Measurements from ENCODE around the gene CRNN.

Gene CRNN

DNA sequence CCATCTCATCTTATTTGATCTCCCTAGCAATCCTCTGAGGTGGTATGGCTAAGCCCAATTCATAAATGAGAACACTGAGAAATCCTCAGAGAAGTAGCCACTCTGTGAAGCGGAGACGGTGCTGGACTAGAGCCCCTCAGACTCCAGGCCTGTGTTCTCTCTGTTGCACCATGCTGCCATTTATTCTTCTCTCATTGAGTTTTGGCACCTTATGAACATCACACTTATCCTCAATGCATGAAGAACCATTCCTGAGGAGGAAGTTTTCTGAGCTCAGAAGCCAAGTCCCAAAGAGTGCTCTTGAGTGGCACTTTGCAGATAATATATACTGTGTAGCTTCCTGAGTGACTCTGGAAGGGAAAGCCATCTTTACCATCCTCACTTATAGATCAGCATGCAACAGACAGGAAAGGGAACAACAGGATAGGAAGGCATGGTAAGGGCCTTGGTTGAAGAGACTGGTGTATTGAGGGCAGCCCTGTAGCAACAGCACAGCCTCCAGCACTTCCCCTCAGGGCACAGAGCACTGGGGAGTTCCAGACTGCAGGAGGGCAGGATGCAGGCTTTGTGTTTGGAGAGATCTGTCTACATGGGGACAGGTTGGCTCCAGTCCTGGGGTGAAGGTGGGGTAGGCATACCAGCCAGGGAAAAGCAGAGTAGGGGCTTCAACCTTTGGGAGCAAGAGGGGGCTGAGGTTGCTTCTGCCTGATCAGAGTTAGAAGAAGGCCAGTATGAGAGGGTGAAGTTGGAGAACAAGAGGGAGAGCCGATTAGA lies 1.6 kb upstream of the CRNN start:
- DNase-seq: no peak

DNA sequence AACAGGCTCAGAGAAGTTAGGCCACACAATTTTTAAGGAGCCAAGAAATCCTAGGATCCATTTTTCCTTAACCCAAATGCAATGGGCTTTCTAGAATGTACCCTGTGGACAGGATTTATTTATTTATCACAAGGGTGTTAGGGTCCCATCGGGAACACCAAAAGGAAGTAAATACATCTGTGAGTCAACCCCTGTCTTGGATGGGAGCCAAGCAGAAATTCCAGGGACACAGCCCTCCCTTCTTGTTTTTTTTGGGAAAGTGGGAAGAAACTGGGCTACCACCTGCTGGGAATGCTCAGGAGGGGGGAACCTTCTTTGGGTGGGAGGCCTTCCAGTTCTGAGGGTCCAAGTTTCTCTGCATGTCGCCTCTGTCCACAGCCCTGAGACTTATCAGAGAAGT lies 1.3 kb downstream of the CRNN start:
- no peak for DNase-seq

DNA sequence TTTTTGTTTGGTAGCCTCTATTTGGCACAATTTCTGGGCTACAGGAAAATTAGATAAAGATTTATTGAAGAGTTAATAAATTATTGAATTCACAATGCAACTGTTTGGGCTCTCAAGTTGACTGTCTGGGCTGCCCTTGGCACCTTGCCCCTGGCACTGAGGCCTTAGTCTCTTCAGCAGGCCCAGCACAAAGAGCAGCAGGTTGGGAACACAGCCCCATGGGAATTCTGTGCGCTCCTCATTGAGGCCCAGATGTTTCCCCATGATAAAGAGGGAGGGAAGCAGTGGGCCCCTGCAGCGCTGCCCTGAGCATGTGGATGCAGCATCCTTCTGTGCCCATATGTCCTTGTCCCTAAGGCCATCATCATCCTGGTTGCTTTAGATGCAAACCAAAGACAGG lies 2.9 kb downstream of the CRNN start:
- DNase-seq: no peak

DNA sequence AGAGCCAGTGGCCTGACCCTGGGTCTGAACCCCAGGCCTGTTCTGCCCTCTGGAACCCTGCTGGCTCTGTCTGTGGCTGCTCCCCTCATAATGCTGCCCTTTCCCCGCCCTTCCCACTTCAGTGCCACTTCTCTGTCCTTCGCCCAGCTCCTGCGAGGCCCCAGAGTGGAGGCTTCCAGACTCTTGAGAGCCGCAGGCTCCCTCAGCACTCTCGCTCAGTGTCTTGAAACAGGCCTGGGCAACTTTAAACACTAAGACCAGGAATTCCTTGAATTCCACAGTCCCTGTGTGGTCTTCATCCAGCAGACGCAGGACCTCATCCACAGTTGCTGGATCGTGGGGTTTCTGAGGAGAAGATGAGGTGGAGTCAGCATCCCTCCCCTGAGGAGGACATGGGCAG lies 3.5 kb downstream of the CRNN start:
- no peak for DNase-seq

DNA sequence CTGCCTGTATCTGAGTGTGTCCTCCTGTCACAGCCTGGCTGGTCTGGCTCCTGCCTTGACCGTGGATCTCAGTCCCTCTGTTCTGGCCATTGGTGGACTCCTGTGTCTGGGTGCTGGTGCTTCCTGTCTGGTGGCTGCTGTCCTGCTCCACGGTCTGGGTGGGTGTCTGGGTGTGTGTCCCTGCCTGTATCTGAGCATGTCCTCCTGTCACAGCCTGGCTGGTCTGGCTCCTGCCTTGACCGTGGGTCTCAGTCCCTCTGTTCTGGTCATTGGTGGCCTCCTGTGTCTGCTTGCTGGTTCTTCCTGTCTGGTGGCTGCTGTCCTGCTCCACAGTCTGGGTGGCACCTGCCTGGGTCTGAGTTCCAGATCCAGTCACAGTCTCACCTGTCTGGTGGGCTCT lies 4.0 kb downstream of the CRNN start:
- DNase-seq: no peak

GRCh38 chr1:152408664-152409063 lies 5.4 kb downstream of the CRNN start:
- no peak for DNase-seq

DNA sequence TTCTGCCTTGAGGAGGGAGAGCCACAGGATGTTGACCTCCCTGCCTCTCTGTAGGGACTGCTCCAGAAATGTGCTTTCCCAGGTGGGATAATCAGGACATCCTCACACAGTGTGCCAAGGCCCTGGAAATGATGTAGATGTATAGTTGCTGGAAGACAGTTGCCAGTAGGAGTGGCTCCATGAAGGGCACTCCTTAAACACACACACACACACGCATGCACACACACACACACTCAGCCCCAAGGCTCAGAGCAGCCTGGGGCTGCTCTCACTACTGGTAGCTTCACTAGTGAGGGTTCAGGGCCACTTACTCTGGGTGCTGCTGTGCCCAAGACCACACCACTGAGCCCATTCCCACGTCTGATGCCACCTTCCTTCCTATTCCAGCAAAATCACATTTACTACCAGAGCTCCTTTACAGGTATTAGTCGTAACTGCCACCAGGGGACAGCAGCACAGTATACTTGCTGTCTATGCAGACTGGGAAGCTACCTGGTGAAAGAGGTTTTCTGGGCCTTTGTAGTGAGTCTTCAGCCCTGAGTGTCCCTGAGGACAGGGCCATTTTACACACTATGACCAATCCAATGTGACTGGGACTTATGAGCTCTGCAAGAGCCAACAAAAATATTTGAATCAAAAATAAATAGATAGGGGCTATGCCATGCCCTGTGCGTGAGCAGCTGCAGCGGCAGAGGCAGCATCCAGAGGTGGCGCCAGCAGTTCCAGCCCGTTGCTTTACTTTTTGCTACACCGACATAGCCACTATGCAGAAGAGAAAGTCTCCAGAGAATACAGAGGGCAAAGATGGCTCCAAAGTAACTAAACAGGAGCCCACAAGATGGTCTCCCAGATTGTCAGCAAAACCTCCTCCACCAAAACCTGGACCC lies 15.0 kb downstream of the CRNN start:
- peak; percentile 26 for DNase-seq

GRCh38 chr1:152397474-152397873 lies 16.6 kb downstream of the CRNN start:
- DNase-seq: no peak

DNA sequence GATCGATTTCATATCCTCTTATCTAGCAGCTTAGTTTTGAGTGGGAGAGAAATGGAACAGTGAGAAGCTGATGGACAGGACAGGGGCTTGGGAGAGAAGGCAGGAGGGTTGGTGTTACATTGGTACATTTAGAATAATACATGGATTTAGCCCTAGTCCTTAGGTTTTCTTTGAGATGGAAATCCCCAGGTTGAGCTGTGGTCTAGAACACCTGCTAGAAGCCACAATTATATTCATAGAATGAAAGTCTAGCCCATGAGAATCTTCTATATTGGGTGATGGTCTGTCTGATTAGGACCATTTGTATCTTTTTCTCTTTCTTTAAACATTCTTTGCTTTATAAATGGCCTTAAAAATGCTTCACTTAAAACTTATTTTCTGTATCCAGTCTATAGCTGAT lies 19.9 kb downstream of the CRNN start:
- no peak for DNase-seq

GRCh38 chr1:152392909-152393308 lies 21.2 kb downstream of the CRNN start:
- DNase-seq: peak; percentile 56

- DNase-seq: no peak
Measured at GRCh38 chr1:152388889-152389288, 25.2 kb downstream of the CRNN start.

- no peak for DNase-seq
Measured at GRCh38 chr1:152386940-152387339, 27.1 kb downstream of the CRNN start.

DNA sequence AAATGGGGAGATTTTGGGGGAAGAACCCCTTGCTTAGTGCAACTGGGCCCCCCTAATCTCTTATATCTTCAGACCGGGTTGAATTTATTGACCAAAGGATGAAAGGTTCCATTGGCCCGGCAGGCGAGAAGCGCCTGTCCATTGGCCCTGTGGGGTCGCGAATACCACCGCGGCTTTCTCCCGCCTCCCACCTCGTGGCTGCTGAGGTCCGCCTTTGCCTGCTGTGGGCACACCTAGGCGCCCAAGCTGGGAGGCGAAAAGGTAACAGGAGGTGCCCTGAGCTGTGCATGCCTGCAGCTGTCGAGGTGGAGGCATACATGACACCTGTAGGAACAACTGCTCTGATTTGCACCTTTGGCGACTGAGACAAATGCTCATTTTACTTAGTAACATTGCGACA lies 33.1 kb downstream of the CRNN start:
- DNase-seq: no peak

- DNase-seq: no peak
Measured at GRCh38 chr1:152374451-152374850, 39.6 kb downstream of the CRNN start.

GRCh38 chr1:152372672-152373071 lies 41.4 kb downstream of the CRNN start:
- no peak for DNase-seq

GRCh38 chr1:152367436-152367835 lies 46.6 kb downstream of the CRNN start:
- no peak for DNase-seq

DNA sequence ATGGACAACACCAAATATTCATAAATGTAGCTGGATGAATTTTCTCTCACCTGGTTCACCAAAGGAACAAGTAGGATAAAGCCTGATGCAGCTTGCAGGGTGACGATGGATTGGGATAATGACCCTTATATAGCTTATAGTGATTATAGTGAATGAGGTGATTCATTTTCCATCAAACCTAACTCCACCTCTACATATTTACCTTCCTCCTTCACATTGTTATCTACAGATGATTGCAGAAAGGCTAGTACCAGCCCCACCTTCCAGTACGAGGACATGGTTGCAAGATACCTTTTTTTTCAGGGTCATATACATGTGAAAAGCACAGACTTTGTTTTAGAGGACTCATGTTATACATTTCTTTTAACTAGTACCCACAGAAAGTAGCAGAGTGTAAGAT lies 54.2 kb downstream of the CRNN start, which contains the start of gene FLG2:
FLG2 (minus strand) TSS at position 101 of the 400 bp plus-strand sequence. CDS start 1,122 bp downstream, outside the sequence.
- DNase-seq: no peak
